GM08714 (cell line): ENCODE data around the gene GAREM2.
A peak's percentile ranks its signal among the peaks of the same experiment; 100 is the strongest.

Experiments
- H3K4me3 ChIP-seq: fragments of 200-500 bp; sonication (Bioruptor generic); 2 replicates; pipeline ENCODE4 v1.5.1; 2014; ENCODE audit warnings: mild to moderate bottlenecking, low read length, inconsistent platforms
- ZNF274 ChIP-seq: IDR thresholded peaks from 2 replicates; pipeline ENCODE4 v1.6.1; 2012; ENCODE audit warnings: mild to moderate bottlenecking, low read depth, low read length

The GAREM2 gene

DNA sequence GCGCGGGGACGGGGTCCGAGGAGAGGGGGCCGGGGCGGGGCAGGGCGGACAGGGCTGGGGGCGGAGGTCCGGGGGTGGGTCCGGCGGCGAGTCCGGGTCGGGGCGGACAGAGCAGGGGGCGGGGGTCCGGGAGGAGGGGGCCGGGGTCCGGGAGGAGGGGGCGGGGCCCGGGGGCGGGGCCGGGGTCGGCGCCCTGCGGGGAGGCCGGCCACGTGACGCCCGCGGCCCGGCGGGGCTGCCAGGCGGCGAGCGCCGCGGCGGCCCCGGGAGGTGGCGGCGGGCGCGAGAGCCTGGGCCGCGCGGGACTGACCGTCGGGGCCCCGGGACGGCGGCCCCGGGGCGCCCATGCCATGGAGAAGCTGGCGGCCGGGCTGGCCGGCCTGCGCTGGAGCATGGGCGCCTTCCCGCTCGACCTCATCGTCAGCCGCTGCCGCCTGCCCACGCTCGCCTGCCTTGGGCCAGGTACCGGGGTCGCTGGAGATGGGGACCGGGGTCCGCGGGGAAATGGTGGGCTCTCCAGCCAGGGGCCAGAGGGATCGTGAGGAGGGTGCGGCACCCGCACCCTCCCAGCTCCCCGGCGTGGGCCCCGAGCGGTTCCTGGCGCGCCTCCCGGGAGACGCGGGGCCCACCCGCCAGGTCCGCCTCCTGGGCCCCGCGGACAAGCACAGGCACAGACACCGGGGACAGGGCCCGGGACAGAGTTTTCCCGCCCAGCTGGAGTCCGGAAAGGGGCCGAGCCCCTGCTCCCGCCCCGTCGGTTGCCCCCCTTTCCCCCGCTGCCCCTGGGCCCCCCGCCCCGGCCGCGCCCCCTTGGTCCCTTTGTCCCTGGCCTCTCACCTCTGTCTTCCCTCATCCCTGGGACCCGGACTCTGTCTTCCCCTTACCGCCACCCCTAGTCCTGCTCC is at the start of gene GAREM2:
TSS of gene GAREM2 (plus strand) at position 218 of the 905 bp plus-strand sequence. CDS start at position 351, 133 bp downstream.
- no peak for TF ChIP-seq ZNF274
- H3K4me3 ChIP-seq, result peak within 1 kb of the TSS; percentile 38; the same call in 1 of the 2 replicates

DNA sequence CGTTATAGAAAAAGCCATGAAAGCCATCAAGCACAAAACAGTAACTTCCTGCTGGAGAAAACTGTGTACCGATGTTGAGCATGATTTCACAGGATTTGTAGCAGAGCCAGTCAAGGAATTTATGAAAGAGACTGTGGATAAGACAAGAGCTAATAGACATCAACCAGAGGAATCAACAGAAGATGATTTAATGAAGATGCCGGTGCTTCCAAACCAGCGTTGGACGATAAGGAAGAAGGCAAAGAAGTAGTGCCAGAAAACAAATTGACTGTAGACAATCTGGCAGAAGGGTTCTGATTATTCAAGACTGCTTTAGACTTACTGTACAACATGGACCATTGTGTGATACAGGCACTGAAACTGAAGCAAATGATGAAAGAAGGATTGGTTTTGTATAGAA is 49.5 kb upstream of the GAREM2 start:
- H3K4me3 ChIP-seq, result no peak overlapping the region
- no peak for TF ChIP-seq ZNF274

- no peak for TF ChIP-seq ZNF274
- H3K4me3 ChIP-seq, result no peak overlapping the region
Measured at GRCh38 chr2:26126074-26126473, 46.8 kb upstream of the GAREM2 start.

DNA sequence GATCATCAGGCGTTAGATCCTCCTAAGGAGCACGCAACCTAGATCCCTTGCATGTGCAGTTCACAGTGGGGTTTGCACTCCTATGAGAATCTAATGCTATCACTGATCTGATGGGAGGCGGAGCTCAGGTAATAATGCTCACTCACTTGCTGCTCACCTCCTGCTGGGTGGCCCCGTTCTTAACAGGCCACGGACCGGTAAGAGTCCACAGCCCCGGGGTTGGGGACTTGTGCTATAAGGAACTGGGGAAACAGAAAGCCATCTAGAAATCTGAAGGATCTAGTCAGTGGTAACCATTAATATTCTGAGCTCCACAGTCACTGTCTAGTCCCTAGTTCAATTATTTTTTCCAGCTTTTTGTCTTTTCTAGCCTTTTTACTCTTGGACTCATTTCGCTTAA is 44.7 kb upstream of the GAREM2 start:
- no peak overlapping the region for H3K4me3 ChIP-seq
- no peak for TF ChIP-seq ZNF274

- H3K4me3 ChIP-seq, result no peak overlapping the region
- no peak for TF ChIP-seq ZNF274
Measured at GRCh38 chr2:26130763-26131162, 42.1 kb upstream of the GAREM2 start.

DNA sequence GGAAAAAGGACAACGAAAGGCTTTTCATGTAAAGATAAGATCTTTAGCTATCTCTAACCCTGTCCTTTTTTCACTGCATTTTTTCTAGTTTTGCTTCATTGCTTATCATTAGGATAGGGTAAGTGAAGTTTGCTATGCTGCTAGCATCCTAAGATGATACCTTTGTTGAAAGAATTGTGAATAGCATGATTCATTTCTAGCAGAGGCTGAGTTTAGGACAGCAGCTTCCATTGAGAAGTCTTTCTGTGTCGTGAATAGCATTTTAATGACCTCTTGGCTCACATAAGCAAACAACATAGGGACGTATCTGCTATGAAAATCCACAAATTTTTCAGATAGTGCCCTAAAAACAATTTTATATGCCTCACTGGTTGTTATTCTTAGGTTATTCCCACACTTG is 36.4 kb upstream of the GAREM2 start:
- H3K4me3 ChIP-seq, result no peak overlapping the region
- TF ChIP-seq ZNF274, result no peak

DNA sequence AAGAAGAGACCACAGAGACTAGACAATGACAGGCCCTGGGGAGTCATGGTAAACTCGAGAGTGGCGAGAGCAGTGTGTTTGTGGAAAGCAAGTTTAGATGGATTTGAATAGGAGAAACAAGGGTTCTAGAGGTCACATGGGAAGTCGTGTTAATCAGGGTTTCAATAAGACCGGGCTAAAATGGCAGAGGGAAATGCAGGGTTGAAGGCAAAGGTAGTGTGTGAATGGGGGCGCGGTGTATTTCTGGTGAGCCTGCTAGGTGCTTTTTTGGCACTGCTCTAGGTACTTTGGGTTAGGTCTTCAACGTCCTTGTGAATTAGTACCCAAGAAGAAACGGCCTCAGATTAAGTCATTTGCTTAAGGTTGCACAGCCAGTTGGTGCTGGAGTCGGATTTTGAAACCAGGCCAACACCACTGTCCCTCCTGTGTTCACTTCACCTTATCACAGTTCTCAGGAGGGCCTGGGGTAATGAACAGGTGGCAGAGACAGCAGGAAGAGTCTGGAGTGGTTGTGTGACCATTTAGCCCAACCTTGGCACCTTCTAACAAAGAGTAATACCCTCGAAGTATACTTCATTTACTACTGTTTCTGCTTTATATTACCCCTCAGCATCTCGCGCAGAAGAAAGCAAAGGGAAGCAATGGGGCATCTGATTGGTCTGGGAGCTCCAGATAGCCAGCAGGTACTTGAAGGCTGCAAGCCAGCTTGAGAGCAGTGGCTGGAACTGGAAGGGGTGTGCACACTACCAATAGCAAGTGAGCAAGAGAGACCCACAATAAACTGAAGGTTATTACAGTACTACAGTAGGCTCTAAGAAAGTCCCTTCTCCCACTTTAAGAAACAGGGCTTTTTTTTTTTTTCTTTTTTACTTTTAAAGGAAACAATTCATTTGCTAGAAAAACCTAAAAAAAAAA is 33.4 kb upstream of the GAREM2 start:
- TF ChIP-seq ZNF274, result no peak
- H3K4me3 ChIP-seq, result no peak overlapping the region

GRCh38 chr2:26141145-26141769 is 31.6 kb upstream of the GAREM2 start:
- no peak overlapping the region for H3K4me3 ChIP-seq
- TF ChIP-seq ZNF274, result no peak

DNA sequence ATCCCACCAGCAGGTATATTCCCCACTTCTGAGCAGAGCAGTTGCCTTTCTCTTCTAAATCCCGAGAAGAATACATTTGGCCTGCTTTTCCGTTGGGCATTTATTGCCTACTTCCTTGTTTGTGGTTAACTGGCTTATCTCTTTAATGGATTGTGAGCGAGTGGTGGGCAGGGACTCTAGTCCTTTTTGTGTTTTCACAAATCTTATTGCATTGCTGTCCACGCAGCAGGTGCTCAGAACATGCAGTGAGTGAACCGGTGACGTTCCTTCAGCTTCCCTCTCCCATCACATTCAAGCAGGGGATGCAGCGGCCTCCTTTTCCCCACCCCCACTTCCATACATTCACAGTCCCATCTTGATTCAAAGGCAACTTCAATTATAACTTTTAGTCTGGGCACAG is 28.9 kb upstream of the GAREM2 start:
- H3K4me3 ChIP-seq, result no peak overlapping the region
- TF ChIP-seq ZNF274, result no peak

- no peak for TF ChIP-seq ZNF274
- no peak overlapping the region for H3K4me3 ChIP-seq
Measured at GRCh38 chr2:26144953-26145680, 27.8 kb upstream of the GAREM2 start.

GRCh38 chr2:26148501-26148900 is 24.4 kb upstream of the GAREM2 start:
- no peak for TF ChIP-seq ZNF274
- no peak overlapping the region for H3K4me3 ChIP-seq

DNA sequence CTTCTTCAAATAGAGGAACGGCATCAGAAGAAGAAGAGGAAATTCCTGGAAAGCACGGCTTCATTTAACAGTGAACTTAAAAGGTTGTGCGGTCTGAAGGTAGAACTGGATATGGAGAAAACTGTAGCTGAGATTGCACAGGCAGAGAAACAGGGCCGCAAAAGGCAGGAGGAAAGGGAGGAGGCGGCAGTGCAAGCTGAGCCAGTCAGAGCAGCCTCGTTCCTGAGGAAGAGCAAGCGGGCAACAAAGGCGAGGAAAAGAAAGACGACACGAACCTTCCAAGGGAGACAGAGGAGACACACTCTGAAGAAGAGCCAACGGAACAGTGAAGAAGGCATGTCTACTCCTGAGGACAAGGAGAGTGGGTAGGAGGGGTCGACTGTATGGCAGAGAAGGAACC is 22.6 kb upstream of the GAREM2 start:
- no peak overlapping the region for H3K4me3 ChIP-seq
- no peak for TF ChIP-seq ZNF274

- H3K4me3 ChIP-seq, result no peak overlapping the region
- no peak for TF ChIP-seq ZNF274
Measured at GRCh38 chr2:26157580-26157979, 15.3 kb upstream of the GAREM2 start.

DNA sequence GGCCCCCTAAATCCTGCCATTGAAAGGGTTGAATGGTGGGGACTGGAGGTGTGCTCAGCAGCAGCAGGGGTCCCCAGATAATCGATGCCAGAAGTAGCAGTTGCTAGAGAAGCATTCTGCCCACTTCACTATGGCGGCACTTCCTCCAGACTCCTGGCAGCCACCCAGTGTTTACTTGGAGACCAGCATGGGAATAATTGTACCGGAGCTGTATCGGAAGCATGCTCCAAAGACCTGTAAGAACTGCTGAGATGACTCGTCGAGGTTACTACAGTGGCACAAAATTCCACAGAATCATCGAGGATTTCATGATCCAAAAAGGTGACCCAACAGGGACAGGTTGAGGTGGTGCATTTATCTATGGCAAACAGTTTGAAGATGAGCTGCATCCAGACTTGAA is 11.0 kb upstream of the GAREM2 start:
- no peak for TF ChIP-seq ZNF274

More for the DNA sequence above, 11.0 kb upstream of the GAREM2 start:
- H3K4me3 ChIP-seq, result no peak overlapping the region
